ENCODE measurements around the gene PAXX. TPM values are rescaled to one million over a fixed set of nuclear protein-coding genes. Genes with fewer than 3 reads are reported as not detected.

The PAXX gene
- total RNA-seq, 1 experiment from 2014 or later = 113 TPM

DNA sequence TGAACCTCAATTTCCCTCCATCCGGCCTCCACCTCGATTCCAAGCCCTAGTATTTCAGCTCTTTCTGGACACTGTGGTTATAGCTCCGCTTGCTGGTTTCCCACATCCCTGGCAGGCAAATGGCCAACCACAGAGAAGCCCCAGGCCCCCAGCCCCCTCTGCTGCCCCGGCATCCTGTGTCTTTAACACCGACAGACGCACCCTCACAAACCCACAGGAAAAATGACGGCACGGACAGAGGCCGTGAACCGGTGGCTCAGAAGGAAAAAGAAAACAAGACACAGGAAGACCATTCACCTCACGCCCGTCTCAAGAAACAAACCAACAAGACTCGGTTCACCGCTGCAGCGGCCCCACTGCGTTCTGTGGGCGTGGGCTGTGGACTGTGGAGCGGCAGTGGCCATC lies 5.6 kb downstream of the PAXX start:
- Histone ChIP-seq H3K9me3 (ENCODE audit: low read length) (no peaks in the 10 kb centered on the region), H3K27me3 (ENCODE audit: low read length) (no peaks in the 10 kb centered on the region), H2AFZ (ENCODE audit: low read length) (no peak overlapping the region), H3K4me1 (ENCODE audit: insufficient read depth, low read length) (peaks cover 27% of the 10 kb centered on the region), H3K36me3 (ENCODE audit: low read depth, low read length) (no peaks in the 10 kb centered on the region; the same call in 1 of the 2 replicates), H3K27ac (ENCODE audit: low read length) (no peak overlapping the region), H3K9me2 (replicated peaks; ENCODE audit: low read length) (no peaks in the 10 kb centered on the region), H4K20me1 (ENCODE audit: low read length) (no peaks in the 10 kb centered on the region), H3F3A (ENCODE audit: low read length, unreplicated experiment) (no peaks in the 10 kb centered on the region), H3K4me3 (ENCODE audit: low read length) (no peak overlapping the region), H3K9ac (ENCODE audit: low read length) (no peak overlapping the region), H3K79me2 (ENCODE audit: low read length) (peaks cover 11% of the 10 kb centered on the region), H3K4me2 (ENCODE audit: low read length) (no peak overlapping the region)
- DNase-seq (no peak), ATAC-seq (no peak)
- BruUV-seq (replicated peaks) = no TSS peak
- CTCF ChIA-PET = no interaction called here
- POLR2A ChIA-PET (ENCODE audit: unreplicated experiment) = no interaction called here
- no peak for TF ChIP-seq EZH2phosphoT487 (IDR thresholded peaks at IDR 0.05; ENCODE audit: borderline replicate concordance, low read length)
- no peak for TF ChIP-seq CTCF (conservative IDR thresholded peaks at IDR 0.05; ENCODE audit: low read depth, low read length)
- TF ChIP-seq EZH2 (IDR thresholded peaks at IDR 0.05; ENCODE audit: low read length, unreplicated experiment) = no peak
- intact Hi-C loops (cut with micrococcal nuclease) = loop anchor here (10.0 kb wide), 1 partner anchor 153 kb away; the partner anchor contains the start of genes AJM1 and PHPT1

- Histone ChIP-seq H3K9ac (ENCODE audit: low read length) (no peak overlapping the region), H4K20me1 (ENCODE audit: low read length) (no peaks in the 10 kb centered on the region), H3K4me2 (ENCODE audit: low read length) (no peak overlapping the region), H3K4me1 (ENCODE audit: insufficient read depth, low read length) (peaks cover 18% of the 10 kb centered on the region), H3K27ac (ENCODE audit: low read length) (no peak overlapping the region), H3K9me3 (ENCODE audit: low read length) (no peaks in the 10 kb centered on the region), H2AFZ (ENCODE audit: low read length) (no peak overlapping the region), H3K4me3 (ENCODE audit: low read length) (no peak overlapping the region), H3K79me2 (ENCODE audit: low read length) (no peaks in the 10 kb centered on the region), H3K36me3 (ENCODE audit: low read depth, low read length) (no peaks in the 10 kb centered on the region), H3K27me3 (ENCODE audit: low read length) (no peaks in the 10 kb centered on the region), H3F3A (ENCODE audit: low read length, unreplicated experiment) (no peaks in the 10 kb centered on the region), H3K9me2 (replicated peaks; ENCODE audit: low read length) (no peaks in the 10 kb centered on the region)
- no peak for TF ChIP-seq CTCF (conservative IDR thresholded peaks at IDR 0.05; ENCODE audit: low read depth, low read length)
- no peak for TF ChIP-seq EZH2phosphoT487 (IDR thresholded peaks at IDR 0.05; ENCODE audit: borderline replicate concordance, low read length)
- TF ChIP-seq EZH2 (IDR thresholded peaks at IDR 0.05; ENCODE audit: low read length, unreplicated experiment) = no peak
- DNase-seq = no peak
- intact Hi-C loops (cut with micrococcal nuclease) = no loop called here
- POLR2A ChIA-PET (ENCODE audit: unreplicated experiment) = no interaction called here
- CTCF ChIA-PET = interaction anchor here (1.6 kb wide), 1 partner anchor 29 kb away, joined by 12 read pairs; no protein-coding TSS in a partner anchor
- no peak for ATAC-seq
- no TSS peak for BruUV-seq (replicated peaks)
Observed at GRCh38 chr9:137000177-137000930, 8.1 kb downstream of the PAXX start.
